ENCODE results near the gene REST. TPM values are rescaled to one million over a fixed set of nuclear protein-coding genes. Genes with fewer than 3 reads are reported as not detected.

Gene REST
- total RNA-seq, 1 experiment from 2014 or later, result 28.3 TPM

GRCh38 chr4:56861360-56861759 is 46.3 kb upstream of the REST start:
- no peak overlapping the region for H3K27ac ChIP-seq
- BruUV-seq (replicated peaks), result no TSS peak
- no peak overlapping the region for H2AFZ ChIP-seq
- TF ChIP-seq EZH2 (IDR thresholded peaks at IDR 0.05; ENCODE audit: low read depth) (no peak), CTCF (conservative IDR thresholded peaks at IDR 0.05) (no peak)
- H3K9me3 ChIP-seq (ENCODE audit: insufficient read depth, low read depth), result no peaks in the 10 kb centered on the region
- H3K36me3 ChIP-seq (ENCODE audit: low read depth), result no peaks in the 10 kb centered on the region
- no peak overlapping the region for H3K4me2 ChIP-seq
- no peaks in the 10 kb centered on the region for H3K79me2 ChIP-seq (ENCODE audit: low read depth)
- no peaks in the 10 kb centered on the region for H3K9me2 ChIP-seq (ENCODE audit: insufficient read depth)
- no peaks in the 10 kb centered on the region for H3K27me3 ChIP-seq (ENCODE audit: insufficient read depth, low read depth)
- DNase-seq, result peak in 1 of 2 experiments; percentile 23
- H3F3A ChIP-seq (ENCODE audit: insufficient read depth, low read depth), result no peaks in the 10 kb centered on the region
- ChIA-PET POLR2A (ENCODE audit: unreplicated experiment) (no interaction called here), CTCF (interaction anchor here (0.6 kb wide), 1 partner anchor 116 kb away, joined by 3 read pairs; the partner anchor contains the start of gene NOA1)
- no peak overlapping the region for H3K4me3 ChIP-seq
- intact Hi-C loops (cut with micrococcal nuclease; ENCODE audit: unreplicated experiment), result no loop called here
- no peaks in the 10 kb centered on the region for H4K20me1 ChIP-seq (ENCODE audit: insufficient read depth)
- H3K4me1 ChIP-seq (replicated peaks; ENCODE audit: insufficient read depth), result no peaks in the 10 kb centered on the region

GRCh38 chr4:56863441-56864139 is 44.1 kb upstream of the REST start:
- no peaks in the 10 kb centered on the region for H3K79me2 ChIP-seq (ENCODE audit: low read depth)
- H3K4me1 ChIP-seq (replicated peaks; ENCODE audit: insufficient read depth), result no peaks in the 10 kb centered on the region
- H4K20me1 ChIP-seq (ENCODE audit: insufficient read depth), result no peaks in the 10 kb centered on the region
- POLR2A ChIA-PET (ENCODE audit: unreplicated experiment), result no interaction called here
- no peak overlapping the region for H2AFZ ChIP-seq
- no peak overlapping the region for H3K27ac ChIP-seq
- H3K36me3 ChIP-seq (ENCODE audit: low read depth), result no peaks in the 10 kb centered on the region
- DNase-seq, result no peak
- BruUV-seq (replicated peaks), result no TSS peak
- H3F3A ChIP-seq (ENCODE audit: insufficient read depth, low read depth), result no peaks in the 10 kb centered on the region
- no peak overlapping the region for H3K4me3 ChIP-seq
- H3K4me2 ChIP-seq, result no peak overlapping the region
- intact Hi-C loops (cut with micrococcal nuclease; ENCODE audit: unreplicated experiment), result no loop called here
- no peaks in the 10 kb centered on the region for H3K27me3 ChIP-seq (ENCODE audit: insufficient read depth, low read depth)
- TF ChIP-seq EZH2 (IDR thresholded peaks at IDR 0.05; ENCODE audit: low read depth), result no peak
- no peak for TF ChIP-seq CTCF (conservative IDR thresholded peaks at IDR 0.05)
- CTCF ChIA-PET, result no interaction called here
- no peaks in the 10 kb centered on the region for H3K9me3 ChIP-seq (ENCODE audit: insufficient read depth, low read depth)
- H3K9me2 ChIP-seq (ENCODE audit: insufficient read depth), result no peaks in the 10 kb centered on the region

GRCh38 chr4:56870946-56871345 is 36.8 kb upstream of the REST start:
- TF ChIP-seq CTCF (conservative IDR thresholded peaks at IDR 0.05) (no peak), EZH2 (IDR thresholded peaks at IDR 0.05; ENCODE audit: low read depth) (no peak)
- BruUV-seq (replicated peaks), result no TSS peak
- CTCF ChIA-PET, result no interaction called here

More at GRCh38 chr4:56870946-56871345, 36.8 kb upstream of the REST start:
- Histone ChIP-seq H3K4me1 (replicated peaks; ENCODE audit: insufficient read depth) (no peaks in the 10 kb centered on the region), H3K27me3 (ENCODE audit: insufficient read depth, low read depth) (no peaks in the 10 kb centered on the region), H3K36me3 (ENCODE audit: low read depth) (no peaks in the 10 kb centered on the region), H3K4me2 (no peak overlapping the region), H2AFZ (no peak overlapping the region), H3K9me2 (ENCODE audit: insufficient read depth) (no peaks in the 10 kb centered on the region), H4K20me1 (ENCODE audit: insufficient read depth) (no peaks in the 10 kb centered on the region), H3K9me3 (ENCODE audit: insufficient read depth, low read depth) (no peaks in the 10 kb centered on the region), H3F3A (ENCODE audit: insufficient read depth, low read depth) (no peaks in the 10 kb centered on the region), H3K4me3 (no peak overlapping the region), H3K27ac (no peak overlapping the region), H3K79me2 (ENCODE audit: low read depth) (no peaks in the 10 kb centered on the region)
- DNase-seq, result no peak
- POLR2A ChIA-PET (ENCODE audit: unreplicated experiment), result interaction anchor here (0.7 kb wide), 1 partner anchor 63 kb away, joined by 12 read pairs; no protein-coding TSS in a partner anchor
- intact Hi-C loops (cut with micrococcal nuclease; ENCODE audit: unreplicated experiment), result no loop called here
